OCI-LY3 (cell line): ENCODE measurements around the gene CMTM3.
"Not testable (repeated sequence)": the region's sequence is repeated elsewhere in the genome, so short reads cannot be mapped to it uniquely, and the experiment has no call there.

Source experiments
- CTCF ChIP-seq: fragments of 200-600, 300-600 bp; sonication (generic); IDR thresholded peaks from 2 replicates; pipeline ENCODE4 v1.5.1; 2014; ENCODE audit warnings: antibody characterized with exemption, low read length, low read depth
- EZH2phosphoT487 ChIP-seq: fragments of 200-600 bp; shearing (Covaris generic); IDR thresholded peaks from 2 replicates; pipeline ENCODE4 v1.6.1; 2018; ENCODE audit warnings: antibody characterized with exemption, mixed run types, low read depth

GRCh38 chr16:66567270-66567669 lies 37.2 kb upstream of the CMTM3 start:
- TF ChIP-seq CTCF, EZH2phosphoT487: not testable (repeated sequence)
